ENCODE measurements around the gene TPH2. TPM values are rescaled to one million over a fixed set of nuclear protein-coding genes. Genes with fewer than 3 reads are reported as not detected.

The TPH2 gene
- total and polyA plus RNA-seq, 2 of the 13 experiments (the other 11 are each of a cell fraction or from before 2014, with no cell fraction given), result not detected

DNA sequence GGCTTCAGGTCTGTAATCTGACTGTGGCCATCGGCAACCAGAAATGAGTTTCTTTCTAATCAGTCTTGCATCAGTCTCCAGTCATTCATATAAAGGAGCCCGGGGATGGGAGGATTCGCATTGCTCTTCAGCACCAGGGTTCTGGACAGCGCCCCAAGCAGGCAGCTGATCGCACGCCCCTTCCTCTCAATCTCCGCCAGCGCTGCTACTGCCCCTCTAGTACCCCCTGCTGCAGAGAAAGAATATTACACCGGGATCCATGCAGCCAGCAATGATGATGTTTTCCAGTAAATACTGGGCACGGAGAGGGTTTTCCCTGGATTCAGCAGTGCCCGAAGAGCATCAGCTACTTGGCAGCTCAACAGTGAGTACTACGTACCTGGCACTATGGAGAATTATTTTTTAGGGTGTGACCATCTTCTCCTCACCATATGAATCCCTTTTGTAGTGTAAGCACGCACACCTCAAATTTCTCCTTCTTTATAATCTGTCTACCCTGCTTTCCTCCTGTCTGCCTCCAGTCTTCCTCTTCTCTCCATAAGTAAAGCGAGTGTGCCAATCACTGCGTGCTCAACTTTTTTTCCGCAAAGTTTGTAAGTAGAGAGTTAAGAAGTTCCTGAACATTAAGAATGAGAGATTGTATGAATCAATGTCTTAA, at the start of gene TPH2 (continued):
- TF ChIP-seq FIP1L1 (IDR thresholded peaks at IDR 0.05; ENCODE audit: borderline replicate concordance, insufficient read depth, low read depth, low read length), result no peak
- TF ChIP-seq ZNF839 (CRISPR knock-in tag; IDR thresholded peaks at IDR 0.05; ENCODE audit: borderline replicate concordance), result no peak
- no peak for TF ChIP-seq NFE2L1 (CRISPR knock-in tag; IDR thresholded peaks at IDR 0.05; ENCODE audit: borderline replicate concordance)
- TF ChIP-seq, protein P1, sequence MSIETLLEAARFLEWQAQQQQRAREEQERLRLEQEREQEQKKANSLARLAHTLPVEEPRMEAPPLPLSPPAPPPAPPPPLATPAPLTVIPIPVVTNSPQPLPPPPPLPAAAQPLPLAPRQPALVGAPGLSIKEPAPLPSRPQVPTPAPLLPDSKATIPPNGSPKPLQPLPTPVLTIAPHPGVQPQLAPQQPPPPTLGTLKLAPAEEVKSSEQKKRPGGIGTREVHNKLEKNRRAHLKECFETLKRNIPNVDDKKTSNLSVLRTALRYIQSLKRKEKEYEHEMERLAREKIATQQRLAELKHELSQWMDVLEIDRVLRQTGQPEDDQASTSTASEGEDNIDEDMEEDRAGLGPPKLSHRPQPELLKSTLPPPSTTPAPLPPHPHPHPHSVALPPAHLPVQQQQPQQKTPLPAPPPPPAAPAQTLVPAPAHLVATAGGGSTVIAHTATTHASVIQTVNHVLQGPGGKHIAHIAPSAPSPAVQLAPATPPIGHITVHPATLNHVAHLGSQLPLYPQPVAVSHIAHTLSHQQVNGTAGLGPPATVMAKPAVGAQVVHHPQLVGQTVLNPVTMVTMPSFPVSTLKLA (IDR thresholded peaks at IDR 0.05), result no peak
- TF ChIP-seq SIX4 (CRISPR knock-in tag; IDR thresholded peaks at IDR 0.05), result peak; percentile 69; the same call in 1 of the 2 replicates
- TF ChIP-seq, protein P2, sequence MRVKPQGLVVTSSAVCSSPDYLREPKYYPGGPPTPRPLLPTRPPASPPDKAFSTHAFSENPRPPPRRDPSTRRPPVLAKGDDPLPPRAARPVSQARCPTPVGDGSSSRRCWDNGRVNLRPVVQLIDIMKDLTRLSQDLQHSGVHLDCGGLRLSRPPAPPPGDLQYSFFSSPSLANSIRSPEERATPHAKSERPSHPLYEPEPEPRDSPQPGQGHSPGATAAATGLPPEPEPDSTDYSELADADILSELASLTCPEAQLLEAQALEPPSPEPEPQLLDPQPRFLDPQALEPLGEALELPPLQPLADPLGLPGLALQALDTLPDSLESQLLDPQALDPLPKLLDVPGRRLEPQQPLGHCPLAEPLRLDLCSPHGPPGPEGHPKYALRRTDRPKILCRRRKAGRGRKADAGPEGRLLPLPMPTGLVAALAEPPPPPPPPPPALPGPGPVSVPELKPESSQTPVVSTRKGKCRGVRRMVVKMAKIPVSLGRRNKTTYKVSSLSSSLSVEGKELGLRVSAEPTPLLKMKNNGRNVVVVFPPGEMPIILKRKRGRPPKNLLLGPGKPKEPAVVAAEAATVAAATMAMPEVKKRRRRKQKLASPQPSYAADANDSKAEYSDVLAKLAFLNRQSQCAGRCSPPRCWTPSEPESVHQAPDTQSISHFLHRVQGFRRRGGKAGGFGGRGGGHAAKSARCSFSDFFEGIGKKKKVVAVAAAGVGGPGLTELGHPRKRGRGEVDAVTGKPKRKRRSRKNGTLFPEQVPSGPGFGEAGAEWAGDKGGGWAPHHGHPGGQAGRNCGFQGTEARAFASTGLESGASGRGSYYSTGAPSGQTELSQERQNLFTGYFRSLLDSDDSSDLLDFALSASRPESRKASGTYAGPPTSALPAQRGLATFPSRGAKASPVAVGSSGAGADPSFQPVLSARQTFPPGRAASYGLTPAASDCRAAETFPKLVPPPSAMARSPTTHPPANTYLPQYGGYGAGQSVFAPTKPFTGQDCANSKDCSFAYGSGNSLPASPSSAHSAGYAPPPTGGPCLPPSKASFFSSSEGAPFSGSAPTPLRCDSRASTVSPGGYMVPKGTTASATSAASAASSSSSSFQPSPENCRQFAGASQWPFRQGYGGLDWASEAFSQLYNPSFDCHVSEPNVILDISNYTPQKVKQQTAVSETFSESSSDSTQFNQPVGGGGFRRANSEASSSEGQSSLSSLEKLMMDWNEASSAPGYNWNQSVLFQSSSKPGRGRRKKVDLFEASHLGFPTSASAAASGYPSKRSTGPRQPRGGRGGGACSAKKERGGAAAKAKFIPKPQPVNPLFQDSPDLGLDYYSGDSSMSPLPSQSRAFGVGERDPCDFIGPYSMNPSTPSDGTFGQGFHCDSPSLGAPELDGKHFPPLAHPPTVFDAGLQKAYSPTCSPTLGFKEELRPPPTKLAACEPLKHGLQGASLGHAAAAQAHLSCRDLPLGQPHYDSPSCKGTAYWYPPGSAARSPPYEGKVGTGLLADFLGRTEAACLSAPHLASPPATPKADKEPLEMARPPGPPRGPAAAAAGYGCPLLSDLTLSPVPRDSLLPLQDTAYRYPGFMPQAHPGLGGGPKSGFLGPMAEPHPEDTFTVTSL (CRISPR knock-in tag; IDR thresholded peaks at IDR 0.05; ENCODE audit: borderline replicate concordance), result peak; percentile 42; the same call in 1 of the 2 replicates
- TF ChIP-seq TAF1 (CRISPR knock-in tag; IDR thresholded peaks at IDR 0.05), result 0 out of 2 replicates have a peak, but pooled peaks have one; percentile 36
- TF ChIP-seq, protein P3, sequence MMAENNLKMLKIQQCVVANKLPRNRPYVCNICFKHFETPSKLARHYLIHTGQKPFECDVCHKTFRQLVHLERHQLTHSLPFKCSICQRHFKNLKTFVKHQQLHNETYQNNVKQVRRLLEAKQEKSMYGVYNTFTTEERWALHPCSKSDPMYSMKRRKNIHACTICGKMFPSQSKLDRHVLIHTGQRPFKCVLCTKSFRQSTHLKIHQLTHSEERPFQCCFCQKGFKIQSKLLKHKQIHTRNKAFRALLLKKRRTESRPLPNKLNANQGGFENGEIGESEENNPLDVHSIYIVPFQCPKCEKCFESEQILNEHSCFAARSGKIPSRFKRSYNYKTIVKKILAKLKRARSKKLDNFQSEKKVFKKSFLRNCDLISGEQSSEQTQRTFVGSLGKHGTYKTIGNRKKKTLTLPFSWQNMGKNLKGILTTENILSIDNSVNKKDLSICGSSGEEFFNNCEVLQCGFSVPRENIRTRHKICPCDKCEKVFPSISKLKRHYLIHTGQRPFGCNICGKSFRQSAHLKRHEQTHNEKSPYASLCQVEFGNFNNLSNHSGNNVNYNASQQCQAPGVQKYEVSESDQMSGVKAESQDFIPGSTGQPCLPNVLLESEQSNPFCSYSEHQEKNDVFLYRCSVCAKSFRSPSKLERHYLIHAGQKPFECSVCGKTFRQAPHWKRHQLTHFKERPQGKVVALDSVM (CRISPR knock-in tag; IDR thresholded peaks at IDR 0.05), result no peak
- TF ChIP-seq CREM (IDR thresholded peaks at IDR 0.05), result no peak
- no peak for TF ChIP-seq CREM (CRISPR knock-in tag; IDR thresholded peaks at IDR 0.05)
- peak; percentile 34; the same call in 1 of the 2 replicates for TF ChIP-seq NAIF1 (CRISPR knock-in tag; IDR thresholded peaks at IDR 0.05; ENCODE audit: borderline replicate concordance)
- TF ChIP-seq, protein P4, sequence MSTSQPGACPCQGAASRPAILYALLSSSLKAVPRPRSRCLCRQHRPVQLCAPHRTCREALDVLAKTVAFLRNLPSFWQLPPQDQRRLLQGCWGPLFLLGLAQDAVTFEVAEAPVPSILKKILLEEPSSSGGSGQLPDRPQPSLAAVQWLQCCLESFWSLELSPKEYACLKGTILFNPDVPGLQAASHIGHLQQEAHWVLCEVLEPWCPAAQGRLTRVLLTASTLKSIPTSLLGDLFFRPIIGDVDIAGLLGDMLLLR (CRISPR knock-in tag; IDR thresholded peaks at IDR 0.05), result no peak
- TF ChIP-seq ZNF263 (CRISPR knock-in tag; IDR thresholded peaks at IDR 0.05), result peak; percentile 52; the same call in 1 of the 2 replicates
- TF ChIP-seq, protein P5, sequence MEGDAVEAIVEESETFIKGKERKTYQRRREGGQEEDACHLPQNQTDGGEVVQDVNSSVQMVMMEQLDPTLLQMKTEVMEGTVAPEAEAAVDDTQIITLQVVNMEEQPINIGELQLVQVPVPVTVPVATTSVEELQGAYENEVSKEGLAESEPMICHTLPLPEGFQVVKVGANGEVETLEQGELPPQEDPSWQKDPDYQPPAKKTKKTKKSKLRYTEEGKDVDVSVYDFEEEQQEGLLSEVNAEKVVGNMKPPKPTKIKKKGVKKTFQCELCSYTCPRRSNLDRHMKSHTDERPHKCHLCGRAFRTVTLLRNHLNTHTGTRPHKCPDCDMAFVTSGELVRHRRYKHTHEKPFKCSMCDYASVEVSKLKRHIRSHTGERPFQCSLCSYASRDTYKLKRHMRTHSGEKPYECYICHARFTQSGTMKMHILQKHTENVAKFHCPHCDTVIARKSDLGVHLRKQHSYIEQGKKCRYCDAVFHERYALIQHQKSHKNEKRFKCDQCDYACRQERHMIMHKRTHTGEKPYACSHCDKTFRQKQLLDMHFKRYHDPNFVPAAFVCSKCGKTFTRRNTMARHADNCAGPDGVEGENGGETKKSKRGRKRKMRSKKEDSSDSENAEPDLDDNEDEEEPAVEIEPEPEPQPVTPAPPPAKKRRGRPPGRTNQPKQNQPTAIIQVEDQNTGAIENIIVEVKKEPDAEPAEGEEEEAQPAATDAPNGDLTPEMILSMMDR (CRISPR knock-in tag; IDR thresholded peaks at IDR 0.05), result peak; percentile 79
- peak; percentile 81; the same call in 1 of the 2 replicates for TF ChIP-seq ZSCAN9 (CRISPR knock-in tag; IDR thresholded peaks at IDR 0.05; ENCODE audit: borderline replicate concordance)
- TF ChIP-seq NR2C2 (CRISPR knock-in tag; IDR thresholded peaks at IDR 0.05; ENCODE audit: borderline replicate concordance), result no peak

Measured in HepG2 (cell line).